HFF-Myc (cell line): ENCODE measurements around the gene PDE4D.
A peak's percentile ranks its signal among the peaks of the same experiment; 100 is the strongest.

Experiments
- DNase-seq: peaks from one replicate; pipeline ENCODE4 v3.0.0-alpha.2; 2011; ENCODE audit warnings: low read depth; ENCODE audit errors: extremely low read depth
- H3K4me3 ChIP-seq: replicated peaks from 2 replicates; pipeline ENCODE4 v1.5.1; 2011; ENCODE audit warnings: low read depth, mild to moderate bottlenecking, control low read depth, low read length
- CTCF ChIP-seq: IDR thresholded peaks from 2 replicates; pipeline ENCODE4 v1.5.1; 2012; ENCODE audit warnings: mild to moderate bottlenecking, low read depth, low read length, control low read depth; ENCODE audit errors: missing control alignments

Gene PDE4D

GRCh38 chr5:59813761-59814536 is 79.6 kb downstream of the PDE4D start:
- peak; percentile 57 for TF ChIP-seq CTCF
- no peak overlapping the region for H3K4me3 ChIP-seq
- no peak for DNase-seq

- DNase-seq = no peak
Measured at GRCh38 chr5:59810041-59810440, 83.5 kb downstream of the PDE4D start.

GRCh38 chr5:59807806-59808205 is 85.7 kb downstream of the PDE4D start:
- TF ChIP-seq CTCF = no peak
- DNase-seq = no peak
- H3K4me3 ChIP-seq = no peak overlapping the region

More at GRCh38 chr5:59810041-59810440, 83.5 kb downstream of the PDE4D start:
- H3K4me3 ChIP-seq = no peak overlapping the region
- TF ChIP-seq CTCF = peak; percentile 89

GRCh38 chr5:59800347-59800893 is 93.1 kb downstream of the PDE4D start:
- H3K4me3 ChIP-seq = no peak overlapping the region
- DNase-seq = no peak
- no peak for TF ChIP-seq CTCF

GRCh38 chr5:59799668-59800346 is 93.7 kb downstream of the PDE4D start:
- peak; percentile 51 for TF ChIP-seq CTCF
- peak overlapping the region; percentile 24 for H3K4me3 ChIP-seq
- peak; percentile 50 for DNase-seq

- H3K4me3 ChIP-seq = peak overlapping the region; percentile 24
- TF ChIP-seq CTCF = no peak
- DNase-seq = peak; percentile 32
Measured at GRCh38 chr5:59798862-59799667, 94.5 kb downstream of the PDE4D start.
